GM12891 (cell line): ENCODE data around the gene TMEM196.

Source experiments
- PAX5 ChIP-seq: IDR thresholded peaks from 2 replicates; pipeline ENCODE4 v1.6.1; 2011; ENCODE audit warnings: low read length, moderate library complexity, mild to moderate bottlenecking; ENCODE audit not compliant: insufficient read depth, severe bottlenecking
- POLR2A ChIP-seq: IDR thresholded peaks from 2 replicates; pipeline ENCODE4 v1.6.1; 2011; ENCODE audit warnings: low read depth, low read length, control low read depth
- SPI1 ChIP-seq: IDR thresholded peaks from 2 replicates; pipeline ENCODE4 v1.6.1; 2011; ENCODE audit warnings: low read depth, low read length, control low read depth

DNA sequence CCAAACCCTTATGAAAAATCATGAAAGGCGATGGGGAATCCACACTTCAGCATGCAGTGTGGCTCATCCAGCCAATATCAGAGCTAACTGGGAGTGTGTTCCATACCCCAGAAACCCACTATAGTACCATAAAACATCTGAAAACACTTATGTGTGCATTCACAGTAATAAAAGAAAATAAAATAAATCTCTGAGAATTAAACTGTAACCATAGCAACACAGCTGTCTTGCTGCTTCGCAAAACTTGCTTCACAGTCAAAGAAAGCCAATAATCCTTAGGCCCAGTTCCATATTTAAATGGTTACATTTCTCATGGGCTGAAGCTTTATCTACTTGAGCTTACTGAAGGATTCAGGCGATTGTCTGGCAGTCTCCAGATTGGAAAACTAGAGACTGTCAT is 44.7 kb downstream of the TMEM196 start:
- TF ChIP-seq POLR2A, result no peak
- no peak for TF ChIP-seq PAX5
- TF ChIP-seq SPI1, result no peak
